HCT116 (cell line): ENCODE measurements around the gene PIGL. TPM values are rescaled to one million over a fixed set of nuclear protein-coding genes. Genes with fewer than 3 reads are reported as not detected.

ENCODE experiments used
- ATAC-seq: fragments of 200-7000 bp; cut with Tn5 transposase; 2 replicates; pipeline ENCODE4 v1.9.1; 2020; ENCODE audit warnings: mild to moderate bottlenecking, moderate library complexity
- BruUV-seq: library from RNA; stranded (reverse); fragments of 400-500 nt; replicated peaks from 2 replicates; lab custom pipeline; 2021; lab: Mats Ljungman, UMichigan
- CTCF ChIA-PET: fragments of 300-600 bp; sonication (Branson Sonifier 250); formaldehyde crosslinking; loops from one replicate; lab custom pipeline; 2021; ENCODE audit warnings: antibody characterized with exemption; lab: Charles Lee
- POLR2A ChIA-PET: fragments of 300-600, 350-600 bp; sonication (Branson Sonifier 250); formaldehyde crosslinking; loops from one replicate; lab custom pipeline; 2021; ENCODE audit warnings: antibody characterized with exemption; lab: Charles Lee
- RAD21 ChIA-PET, 2 experiments: fragments of 300-600 bp; sonication (Branson Sonifier 250); formaldehyde crosslinking; loops; one replicate each; lab custom pipeline; 2023; ENCODE audit warnings: low total read pairs in 2 of 2; ENCODE audit not compliant: uncharacterized antibody in 2 of 2, unreplicated experiment in 2 of 2, low non-redundant PET in 1 of 2; lab: Charles Lee
- DNase-seq: peaks from one replicate; pipeline ENCODE4 v3.0.0-alpha.2; 2010; ENCODE audit warnings: low read depth, low spot score
- H2AFZ ChIP-seq: fragments of 200-600 bp; shearing (Covaris generic), sonication (generic); 2 replicates; pipeline ENCODE4 v1.6.1; 2017; ENCODE audit warnings: low read depth, mixed run types, mixed read lengths, antibody characterized with exemption, low read length; ENCODE audit not compliant: poor library complexity, severe bottlenecking
- H3K27ac ChIP-seq: 2 replicates; pipeline ENCODE4 v1.5.1; 2012; ENCODE audit warnings: low read depth, low read length
- H3K27me3 ChIP-seq: fragments of 200-600 bp; sonication (generic); 2 replicates; pipeline ENCODE4 v1.6.1; 2016; ENCODE audit warnings: mixed run types, low read length, mixed read lengths; ENCODE audit not compliant: insufficient read depth
- H3K36me3 ChIP-seq, 2 experiments: fragments of 200-500 bp in 1 of 2; fragments of 200-600 bp in 1 of 2; sonication (Bioruptor generic) in 1 of 2; sonication (generic) in 1 of 2; 2 replicates each; pipeline versions ENCODE4 v1.5.1 to v1.6.1; 2014 to 2016; ENCODE audit warnings: low read length in 2 of 2, inconsistent platforms in 1 of 2, mixed read lengths in 1 of 2, mixed run types in 1 of 2; ENCODE audit not compliant: insufficient read depth in 2 of 2, control insufficient read depth in 1 of 2
- H3K4me1 ChIP-seq, 2 experiments: fragments of 200-600 bp in 1 of 2; sonication (generic) in 1 of 2; 2 replicates each; pipeline versions ENCODE4 v1.5.1 to v1.6.1; 2012 to 2017; ENCODE audit warnings: low read length in 2 of 2, inconsistent platforms in 1 of 2, mild to moderate bottlenecking in 1 of 2, mixed read lengths in 1 of 2, mixed run types in 1 of 2, moderate library complexity in 1 of 2; ENCODE audit not compliant: insufficient read depth in 2 of 2, control insufficient read depth in 1 of 2
- H3K4me2 ChIP-seq: fragments of 200-600 bp; sonication (generic); 2 replicates; pipeline ENCODE4 v1.6.1; 2017; ENCODE audit warnings: mixed run types, low read length, mixed read lengths
- H3K4me3 ChIP-seq, 2 experiments: fragments of 200-600 bp in 1 of 2; sonication (generic) in 1 of 2; replicated peaks in 1 of 2; 2 replicates each; pipeline ENCODE4 v1.5.1; 2011 to 2016; ENCODE audit warnings: low read length in 2 of 2, control low read depth in 1 of 2, low read depth in 1 of 2, mild to moderate bottlenecking in 1 of 2, mixed read lengths in 1 of 2, mixed run types in 1 of 2
- H3K79me2 ChIP-seq: fragments of 200-600 bp; sonication (generic); 2 replicates; pipeline ENCODE4 v1.6.1; 2017; ENCODE audit warnings: mild to moderate bottlenecking, mixed run types, low read length, moderate library complexity, mixed read lengths; ENCODE audit not compliant: insufficient read depth
- H3K9ac ChIP-seq: fragments of 200-600 bp; sonication (generic); 2 replicates; pipeline ENCODE4 v1.6.1; 2016; ENCODE audit warnings: low read length, mixed read lengths
- H3K9me2 ChIP-seq: fragments of 200-600 bp; sonication (generic), shearing (Covaris generic); 2 replicates; pipeline ENCODE4 v1.6.1; 2017; ENCODE audit warnings: mixed run types, mild to moderate bottlenecking, moderate library complexity; ENCODE audit not compliant: insufficient read depth
- H3K9me3 ChIP-seq, 2 experiments: fragments of 200-500 bp in 1 of 2; fragments of 200-600 bp in 1 of 2; sonication (Bioruptor generic) in 1 of 2; sonication (generic) in 1 of 2; 2 replicates each; pipeline ENCODE4 v1.6.1; 2014 to 2017; ENCODE audit warnings: low read length in 2 of 2, mixed read lengths in 2 of 2, inconsistent platforms in 1 of 2, low read depth in 1 of 2, mild to moderate bottlenecking in 1 of 2, mixed run types in 1 of 2, moderate library complexity in 1 of 2; ENCODE audit not compliant: control insufficient read depth in 1 of 2, insufficient read depth in 1 of 2
- H4K20me1 ChIP-seq: fragments of 200-600 bp; sonication (generic), shearing (Covaris generic); 2 replicates; pipeline ENCODE4 v1.6.1; 2017; ENCODE audit warnings: mixed run types, mild to moderate bottlenecking, moderate library complexity; ENCODE audit not compliant: insufficient read depth
- ATF3 ChIP-seq: IDR thresholded peaks from 2 replicates; pipeline ENCODE4 v1.6.1; 2012
- CBX3 ChIP-seq: IDR thresholded peaks from 2 replicates; pipeline ENCODE4 v1.6.1; 2012; ENCODE audit warnings: low read depth
- CTCF ChIP-seq, 3 experiments: fragments of 200-600 bp in 1 of 3; sonication (generic) in 1 of 3; IDR thresholded peaks in 2 of 3; conservative IDR thresholded peaks in 1 of 3; 2 replicates each; pipeline ENCODE4 v1.5.1; 2012 to 2017; ENCODE audit warnings: low read depth in 2 of 3, low read length in 2 of 3, antibody characterized with exemption in 1 of 3, borderline replicate concordance in 1 of 3, control low read depth in 1 of 3, mild to moderate bottlenecking in 1 of 3, mixed read lengths in 1 of 3, mixed run types in 1 of 3, moderate library complexity in 1 of 3; ENCODE audit not compliant: insufficient read depth in 1 of 3
- EGR1 ChIP-seq: IDR thresholded peaks from 2 replicates; pipeline ENCODE4 v1.6.1; 2012; ENCODE audit warnings: low read depth
- EZH2 ChIP-seq: fragments of 200-600 bp; sonication (generic); IDR thresholded peaks from 2 replicates; pipeline ENCODE4 v1.6.1; 2017; ENCODE audit warnings: antibody characterized with exemption, mixed run types
- FOSL1 ChIP-seq: IDR thresholded peaks from 2 replicates; pipeline ENCODE4 v1.6.1; 2012; ENCODE audit warnings: low read depth
- MAX ChIP-seq: IDR thresholded peaks from 2 replicates; pipeline ENCODE4 v1.6.1; 2012
- POLR2A ChIP-seq: IDR thresholded peaks from 2 replicates; pipeline ENCODE4 v1.7.0; 2011; ENCODE audit warnings: borderline replicate concordance; ENCODE audit not compliant: insufficient read depth, insufficient read length; ENCODE audit errors: extremely low read depth
- POLR2AphosphoS5 ChIP-seq: IDR thresholded peaks from 2 replicates; pipeline ENCODE4 v1.6.1; 2011; ENCODE audit warnings: mild to moderate bottlenecking, low read depth, low read length, moderate library complexity
- RAD21 ChIP-seq: IDR thresholded peaks from 2 replicates; pipeline ENCODE4 v1.6.1; 2012; ENCODE audit warnings: low read depth, mild to moderate bottlenecking
- SIN3A ChIP-seq: IDR thresholded peaks from 2 replicates; pipeline ENCODE4 v1.6.1; 2012; ENCODE audit warnings: low read depth
- SP1 ChIP-seq: IDR thresholded peaks from 2 replicates; pipeline ENCODE4 v1.6.1; 2012; ENCODE audit warnings: low read depth
- TCF7L2 ChIP-seq: IDR thresholded peaks from 2 replicates; pipeline ENCODE4 v1.7.0; 2011; ENCODE audit warnings: borderline replicate concordance, inconsistent platforms; ENCODE audit not compliant: insufficient read depth, insufficient read length; ENCODE audit errors: extremely low read depth
- YY1 ChIP-seq: IDR thresholded peaks from 2 replicates; pipeline ENCODE4 v1.6.1; 2011; ENCODE audit warnings: low read length, low read depth, moderate library complexity, mild to moderate bottlenecking; ENCODE audit not compliant: insufficient replicate concordance; ENCODE audit errors: extremely low read depth
- ZFX ChIP-seq: fragments of 450-650 bp; IDR thresholded peaks from 2 replicates; pipeline ENCODE4 v1.6.1; 2017
- intact Hi-C: fragments of 100-400 bp; cut with micrococcal nuclease; formaldehyde crosslinking; loops from 2 replicates; pipeline ENCODE4 v1.10.0; 2022
- total RNA-seq: library from RNA; stranded (reverse); gene quantifications from one replicate; pipeline ENCODE4 v1.2.1, GENCODE V29; 2021; ENCODE audit not compliant: unreplicated experiment
- TF ChIP-seq, protein P1 (sequence below): IDR thresholded peaks from 2 replicates; pipeline ENCODE4 v1.6.1; 2011; ENCODE audit warnings: mild to moderate bottlenecking, low read length, moderate library complexity; ENCODE audit not compliant: insufficient replicate concordance; ENCODE audit errors: extremely low read depth

PIGL gene
- total RNA-seq, 1 experiment from 2014 or later = 36.8 TPM

GRCh38 chr17:16215273-16215964, 1.6 kb upstream of the PIGL start, which contains the start of gene NCOR1:
Gene NCOR1, minus strand, starts transcription at chr17:16215534. Its CDS starts 20,965 bp downstream, at chr17:16194569.
- no TSS peak for BruUV-seq
- Histone ChIP-seq H3K27ac (peak within 1 kb of the TSS; percentile 94), H3K9ac (peak within 1 kb of the TSS; percentile 89), H4K20me1 (peaks cover 17% of the 10 kb centered on the region; the same call in 1 of the 2 replicates), H2AFZ (no peak within 1 kb of the TSS), H3K9me2 (no peaks in the 10 kb centered on the region), H3K36me3 (0 out of 4 replicates have a peak, but pooled peaks cover 0 to 6% of the 10 kb centered on the region in 2 experiments), H3K4me3 (peak within 1 kb of the TSS; percentile 78 to 87), H3K27me3 (no peaks in the 10 kb centered on the region), H3K79me2 (peaks cover 90% of the 10 kb centered on the region), H3K4me2 (peak within 1 kb of the TSS; percentile 78), H3K9me3 (no peaks in the 10 kb centered on the region), H3K4me1 (peaks cover 13 to 37% of the 10 kb centered on the region in 2 experiments; a peak in 3 of 4 replicates)
- peak; percentile 87 for ATAC-seq
- ChIA-PET POLR2A (interaction anchor here (0.6 to 3.5 kb wide), 6 partner anchors 9 to 148 kb away, joined by 3 to 12 read pairs (median 3); no protein-coding TSS in a partner anchor), CTCF (no interaction called here), RAD21 (interaction anchor here (0.6 to 1.6 kb wide), 2 partner anchors 71 to 230 kb away, joined by 3 read pairs; no protein-coding TSS in a partner anchor)
- peak; percentile 82 for DNase-seq
- intact Hi-C loops = no loop called here
- TF ChIP-seq YY1 (peak; percentile 96), ATF3 (no peak), EZH2 (no peak), CTCF (IDR thresholded peaks at IDR 0.05 in 2 of 3, conservative IDR thresholded peaks at IDR 0.05 in 1 of 3; ENCODE audit: borderline replicate concordance in 1 of 3, insufficient read depth in 1 of 3, low read depth in 2 of 3, low read length in 2 of 3) (peak in 1 of 3 experiments; percentile 21; a peak in 2 of 6 replicates), RAD21 (peak; percentile 52), SP1 (0 out of 2 replicates have a peak, but pooled peaks have one; percentile 12), MAX (peak; percentile 71), CBX3 (no peak; the same call in 1 of the 2 replicates), TCF7L2 (no peak), SIN3A (no peak; the same call in none of the 2 replicates), POLR2AphosphoS5 (peak; percentile 95), EGR1 (no peak), POLR2A (peak; percentile 91), ZFX (peak; percentile 96), FOSL1 (no peak)
- TF ChIP-seq, protein P1, sequence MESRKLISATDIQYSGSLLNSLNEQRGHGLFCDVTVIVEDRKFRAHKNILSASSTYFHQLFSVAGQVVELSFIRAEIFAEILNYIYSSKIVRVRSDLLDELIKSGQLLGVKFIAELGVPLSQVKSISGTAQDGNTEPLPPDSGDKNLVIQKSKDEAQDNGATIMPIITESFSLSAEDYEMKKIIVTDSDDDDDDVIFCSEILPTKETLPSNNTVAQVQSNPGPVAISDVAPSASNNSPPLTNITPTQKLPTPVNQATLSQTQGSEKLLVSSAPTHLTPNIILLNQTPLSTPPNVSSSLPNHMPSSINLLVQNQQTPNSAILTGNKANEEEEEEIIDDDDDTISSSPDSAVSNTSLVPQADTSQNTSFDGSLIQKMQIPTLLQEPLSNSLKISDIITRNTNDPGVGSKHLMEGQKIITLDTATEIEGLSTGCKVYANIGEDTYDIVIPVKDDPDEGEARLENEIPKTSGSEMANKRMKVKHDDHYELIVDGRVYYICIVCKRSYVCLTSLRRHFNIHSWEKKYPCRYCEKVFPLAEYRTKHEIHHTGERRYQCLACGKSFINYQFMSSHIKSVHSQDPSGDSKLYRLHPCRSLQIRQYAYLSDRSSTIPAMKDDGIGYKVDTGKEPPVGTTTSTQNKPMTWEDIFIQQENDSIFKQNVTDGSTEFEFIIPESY = no peak
